LoVo (cell line): ENCODE measurements around the gene PPIH.
"Not testable (repeated sequence)": the region's sequence is repeated elsewhere in the genome, so short reads cannot be mapped to it uniquely, and the experiment has no call there.

Experiments used
- DNase-seq: peaks from one replicate; pipeline ENCODE4 v3.0.0-alpha.2; 2016; ENCODE audit warnings: low spot score

The PPIH gene

GRCh38 chr1:42657981-42658876, at the start of gene PPIH:
Gene PPIH, plus strand, starts transcription at chr1:42658423. Its CDS starts 24 bp downstream, at chr1:42658447.
- peak; percentile 95 for DNase-seq

- no peak for DNase-seq
Measured at GRCh38 chr1:42613803-42614131, 44.5 kb upstream of the PPIH start.

- no peak for DNase-seq
Measured at GRCh38 chr1:42618866-42619265, 39.4 kb upstream of the PPIH start.

- DNase-seq, result no peak
Measured at GRCh38 chr1:42620307-42620706, 37.9 kb upstream of the PPIH start.

GRCh38 chr1:42621180-42621579, 37.0 kb upstream of the PPIH start:
- DNase-seq, result not testable (repeated sequence)

- not testable (repeated sequence) for DNase-seq
Measured at GRCh38 chr1:42627205-42627604, 31.0 kb upstream of the PPIH start.

GRCh38 chr1:42639116-42639515, 19.1 kb upstream of the PPIH start:
- DNase-seq, result no peak

- no peak for DNase-seq
Measured at GRCh38 chr1:42646056-42646455, 12.2 kb upstream of the PPIH start.

GRCh38 chr1:42657201-42657600, 1.0 kb upstream of the PPIH start:
- no peak for DNase-seq

- no peak for DNase-seq
Measured at GRCh38 chr1:42658877-42659337, 684 bp downstream of the PPIH start.

GRCh38 chr1:42660907-42661500, 2.8 kb downstream of the PPIH start:
- no peak for DNase-seq

- no peak for DNase-seq
Measured at GRCh38 chr1:42669936-42670335, 11.7 kb downstream of the PPIH start.

- DNase-seq, result no peak
Measured at GRCh38 chr1:42670425-42670824, 12.2 kb downstream of the PPIH start.

- no peak for DNase-seq
Measured at GRCh38 chr1:42674214-42674613, 16.0 kb downstream of the PPIH start.

GRCh38 chr1:42674682-42675081, 16.5 kb downstream of the PPIH start:
- DNase-seq, result no peak

GRCh38 chr1:42675467-42675866, 17.2 kb downstream of the PPIH start:
- no peak for DNase-seq

GRCh38 chr1:42676534-42677087, 18.4 kb downstream of the PPIH start:
- no peak for DNase-seq

GRCh38 chr1:42679364-42679983, 21.3 kb downstream of the PPIH start:
- DNase-seq, result no peak

- DNase-seq, result no peak
Measured at GRCh38 chr1:42680055-42680454, 21.8 kb downstream of the PPIH start.

GRCh38 chr1:42680921-42681683, 22.9 kb downstream of the PPIH start:
- no peak for DNase-seq

GRCh38 chr1:42681741-42682483, 23.7 kb downstream of the PPIH start, which contains the start of gene YBX1:
Gene YBX1, plus strand, starts transcription at chr1:42682418. Its CDS starts 148 bp downstream, at chr1:42682566.
- peak; percentile 97 for DNase-seq
